HG03139 (cell line): Measurements from ENCODE around the gene GBP4.
A peak's percentile ranks its signal among the peaks of the same experiment; 100 is the strongest.
"Not testable (repeated sequence)": the region's sequence is repeated elsewhere in the genome, so short reads cannot be mapped to it uniquely, and the experiment has no call there.

Experiments
- ATAC-seq: cut with Tn5 transposase; IDR thresholded peaks from one replicate; pipeline ENCODE4 v1.9.1; 2021; ENCODE audit not compliant: unreplicated experiment

The GBP4 gene

GRCh38 chr1:89198491-89199072, at the start of gene GBP4:
Gene GBP4, minus strand, starts transcription at chr1:89198942. Its CDS starts 108 bp downstream, at chr1:89198834.
- ATAC-seq: no peak

- no peak for ATAC-seq
These were observed 44.3 kb upstream of the GBP4 start for GRCh38 chr1:89243046-89243445.

GRCh38 chr1:89221341-89221740, 22.6 kb upstream of the GBP4 start:
- no peak for ATAC-seq

GRCh38 chr1:89219851-89220250, 21.1 kb upstream of the GBP4 start:
- ATAC-seq: not testable (repeated sequence)

- ATAC-seq: not testable (repeated sequence)
These were observed 20.2 kb upstream of the GBP4 start for GRCh38 chr1:89218941-89219340.

GRCh38 chr1:89213347-89213746, 14.6 kb upstream of the GBP4 start:
- ATAC-seq: no peak

- ATAC-seq: no peak
These were observed 12.4 kb upstream of the GBP4 start for GRCh38 chr1:89211035-89211634.

- ATAC-seq: no peak
These were observed 7.6 kb upstream of the GBP4 start for GRCh38 chr1:89206373-89206772.

GRCh38 chr1:89203166-89203565, 4.4 kb upstream of the GBP4 start:
- no peak for ATAC-seq

GRCh38 chr1:89201106-89201794, 2.5 kb upstream of the GBP4 start:
- peak; percentile 52 for ATAC-seq

- no peak for ATAC-seq
These were observed 1.9 kb upstream of the GBP4 start for GRCh38 chr1:89200663-89201062.

GRCh38 chr1:89199525-89200031, 836 bp upstream of the GBP4 start:
- ATAC-seq: no peak

- ATAC-seq: no peak
These were observed 661 bp downstream of the GBP4 start for GRCh38 chr1:89198081-89198480.

- ATAC-seq: no peak
These were observed 3.3 kb downstream of the GBP4 start for GRCh38 chr1:89195476-89195875.

GRCh38 chr1:89191314-89191713, 7.4 kb downstream of the GBP4 start:
- no peak for ATAC-seq

GRCh38 chr1:89190017-89190416, 8.7 kb downstream of the GBP4 start:
- ATAC-seq: no peak

- ATAC-seq: no peak
These were observed 19.4 kb downstream of the GBP4 start for GRCh38 chr1:89179343-89179742.

GRCh38 chr1:89176971-89177370, 21.8 kb downstream of the GBP4 start:
- no peak for ATAC-seq

- ATAC-seq: no peak
These were observed 23.0 kb downstream of the GBP4 start, which contains the start of gene GBP7 for GRCh38 chr1:89175601-89176256. Gene GBP7, minus strand, starts transcription at chr1:89176003. Its CDS starts 4,068 bp downstream, at chr1:89171935.

- ATAC-seq: no peak
These were observed 24.3 kb downstream of the GBP4 start for GRCh38 chr1:89174491-89174890.

- no peak for ATAC-seq
These were observed 26.1 kb downstream of the GBP4 start for GRCh38 chr1:89172468-89173143.
